IMR-90 (cell line): ENCODE results near the gene PODXL. TPM values are rescaled to one million over a fixed set of nuclear protein-coding genes. Genes with fewer than 3 reads are reported as not detected.

Experiments
- ATAC-seq: fragments of 200-7000 bp; cut with Tn5 transposase; 2 replicates; pipeline ENCODE4 v1.9.1; 2020; ENCODE audit warnings: low read depth, mild to moderate bottlenecking, moderate library complexity
- BruUV-seq: library from RNA; stranded (reverse); fragments of 400-500 nt; replicated peaks from 2 replicates; lab custom pipeline; 2021; lab: Mats Ljungman, UMichigan
- CTCF ChIA-PET: fragments of 300-600 bp; formaldehyde crosslinking; extraction: SDS; loops from one replicate; lab custom pipeline; 2021; ENCODE audit warnings: antibody characterized with exemption; lab: Yijun Ruan, JAX
- POLR2A ChIA-PET: fragments of 300-600 bp; sonication (Branson Sonifier 250); formaldehyde crosslinking; loops from one replicate; lab custom pipeline; 2022; ENCODE audit warnings: antibody characterized with exemption; ENCODE audit not compliant: unreplicated experiment; lab: Charles Lee
- DNase-seq: peaks from one replicate; pipeline ENCODE4 v3.0.0; 2013
- H2AFZ ChIP-seq: replicated peaks from 2 replicates; pipeline ENCODE3; 2013; ENCODE audit warnings: low read length, mild to moderate bottlenecking; ENCODE audit not compliant: poor library complexity
- H2AK5ac ChIP-seq: 2 replicates; pipeline ENCODE4 v1.6.1; 2013; ENCODE audit warnings: low read depth, low read length, inconsistent platforms
- H2AK9ac ChIP-seq: replicated peaks from 2 replicates; pipeline ENCODE3; 2013; ENCODE audit warnings: mild to moderate bottlenecking, low read depth, low read length, moderate library complexity; ENCODE audit not compliant: poor library complexity
- H2BK120ac ChIP-seq: 2 replicates; pipeline ENCODE4 v1.6.1; 2013; ENCODE audit warnings: low read depth, low read length, inconsistent platforms
- H2BK15ac ChIP-seq: 3 replicates; pipeline ENCODE4 v1.6.1; 2013; ENCODE audit warnings: low read depth, low read length, inconsistent platforms
- H2BK20ac ChIP-seq: 2 replicates; pipeline ENCODE4 v1.6.1; 2013; ENCODE audit warnings: low read depth, mild to moderate bottlenecking, inconsistent platforms, low read length, moderate library complexity
- H2BK5ac ChIP-seq: 2 replicates; pipeline ENCODE4 v1.6.1; 2013; ENCODE audit warnings: mild to moderate bottlenecking, low read depth, low read length, inconsistent platforms; ENCODE audit not compliant: poor library complexity, severe bottlenecking
- H3K14ac ChIP-seq: replicated peaks from 2 replicates; pipeline ENCODE4 v1.6.1; 2013; ENCODE audit warnings: low read depth, low read length, inconsistent platforms
- H3K18ac ChIP-seq: 2 replicates; pipeline ENCODE4 v1.6.1; 2013; ENCODE audit warnings: low read depth, low read length, control low read depth
- H3K23ac ChIP-seq: 2 replicates; pipeline ENCODE4 v1.6.1; 2013; ENCODE audit warnings: low read depth, low read length, inconsistent platforms
- H3K27ac ChIP-seq: 2 replicates; pipeline ENCODE4 v1.5.1; 2013; ENCODE audit warnings: mild to moderate bottlenecking, control low read depth, low read length; ENCODE audit not compliant: insufficient read depth
- H3K27me3 ChIP-seq: 2 replicates; pipeline ENCODE4 v1.6.1; 2013; ENCODE audit warnings: low read length; ENCODE audit not compliant: control insufficient read depth, insufficient read depth
- H3K36me3 ChIP-seq: 2 replicates; pipeline ENCODE4 v1.6.1; 2013; ENCODE audit warnings: low read length, mixed read lengths; ENCODE audit not compliant: control insufficient read depth, insufficient read depth
- H3K4ac ChIP-seq: 2 replicates; pipeline ENCODE4 v1.6.1; 2013; ENCODE audit warnings: low read depth, low read length, inconsistent platforms
- H3K4me1 ChIP-seq: 2 replicates; pipeline ENCODE4 v1.6.1; 2013; ENCODE audit warnings: low read length, mixed read lengths; ENCODE audit not compliant: control insufficient read depth, insufficient read depth
- H3K4me2 ChIP-seq: 2 replicates; pipeline ENCODE4 v1.6.1; 2013; ENCODE audit warnings: low read depth, mild to moderate bottlenecking, control low read depth, low read length, moderate library complexity
- H3K4me3 ChIP-seq: 2 replicates; pipeline ENCODE4 v1.5.1; 2013; ENCODE audit warnings: low read depth, mild to moderate bottlenecking, control low read depth, low read length, moderate library complexity; ENCODE audit not compliant: insufficient read depth
- H3K56ac ChIP-seq: 2 replicates; pipeline ENCODE4 v1.6.1; 2013; ENCODE audit warnings: low read length, inconsistent platforms; ENCODE audit not compliant: insufficient read depth; ENCODE audit errors: extremely low read depth
- H3K79me1 ChIP-seq, 2 experiments: 2 replicates each; pipeline ENCODE4 v1.6.1; 2013; ENCODE audit warnings: low read length in 2 of 2, inconsistent platforms in 1 of 2, low read depth in 1 of 2
- H3K9ac ChIP-seq: 2 replicates; pipeline ENCODE4 v1.6.1; 2013; ENCODE audit warnings: low read depth, low read length, control low read depth
- H3K9me1 ChIP-seq: 2 replicates; pipeline ENCODE4 v1.6.1; 2013; ENCODE audit warnings: low read length, inconsistent platforms; ENCODE audit not compliant: insufficient read depth
- H3K9me3 ChIP-seq: 2 replicates; pipeline ENCODE4 v1.6.1; 2013; ENCODE audit warnings: low read length; ENCODE audit not compliant: control insufficient read depth, insufficient read depth
- H4K20me1 ChIP-seq: 2 replicates; pipeline ENCODE4 v1.6.1; 2013; ENCODE audit warnings: low read length, inconsistent platforms; ENCODE audit not compliant: insufficient read depth
- H4K5ac ChIP-seq: 2 replicates; pipeline ENCODE4 v1.6.1; 2013; ENCODE audit warnings: mild to moderate bottlenecking, low read depth, low read length, control low read depth
- H4K8ac ChIP-seq, 2 experiments: 2 replicates each; pipeline ENCODE4 v1.6.1; 2013; ENCODE audit warnings: low read depth in 2 of 2, low read length in 2 of 2, control low read depth in 1 of 2, inconsistent platforms in 1 of 2
- H4K91ac ChIP-seq: 2 replicates; pipeline ENCODE4 v1.6.1; 2013; ENCODE audit warnings: low read depth, low read length, inconsistent platforms; ENCODE audit not compliant: insufficient read depth
- CEBPB ChIP-seq: IDR thresholded peaks from 2 replicates; pipeline ENCODE4 v1.6.1; 2012; ENCODE audit warnings: low read depth, low read length, improper control_type of control experiment
- MXI1 ChIP-seq: IDR thresholded peaks from 2 replicates; pipeline ENCODE4 v1.6.1; 2012; ENCODE audit warnings: low read depth, mild to moderate bottlenecking, low read length, moderate library complexity, borderline replicate concordance
- NFE2L2 ChIP-seq: fragments of 150-350 bp; IDR thresholded peaks from 2 replicates; pipeline ENCODE4 v1.6.1; 2016; ENCODE audit warnings: low read depth, mild to moderate bottlenecking, low read length
- RAD21 ChIP-seq: IDR thresholded peaks from 2 replicates; pipeline ENCODE4 v1.6.1; 2012; ENCODE audit warnings: low read length, improper control_type of control experiment
- RCOR1 ChIP-seq: IDR thresholded peaks from 2 replicates; pipeline ENCODE4 v1.6.1; 2012; ENCODE audit warnings: mild to moderate bottlenecking, low read length, improper control_type of control experiment; ENCODE audit not compliant: insufficient replicate concordance
- SMC3 ChIP-seq: fragments of 150-350 bp; IDR thresholded peaks from 2 replicates; pipeline ENCODE4 v1.6.1; 2016; ENCODE audit warnings: low read depth, mild to moderate bottlenecking, antibody characterized with exemption, low read length, moderate library complexity
- whole genome bisulfite sequencing, 2 experiments: methylation state at CpG; one replicate each; pipeline versions ENCODE4 v1.1.5 to v1.1.7; 2013; ENCODE audit warnings: missing lambda C conversion rate in 2 of 2; ENCODE audit not compliant: insufficient read length in 1 of 2; ENCODE audit errors: extremely low coverage in 2 of 2; 5-methylcytosine and 5-hydroxymethylcytosine counted together
- dilution Hi-C: fragments of 300-500 bp; cut with HindIII; formaldehyde crosslinking; loops from one replicate; pipeline ENCODE4 v1.14.3; 2018; ENCODE audit warnings: low sequenced_read_pairs; ENCODE audit not compliant: unreplicated experiment
- in situ Hi-C: fragments of 300-500 bp; cut with MboI; formaldehyde crosslinking; loops from 3 replicates; pipeline ENCODE4 v1.14.3; 2019; ENCODE audit warnings: low sequenced_read_pairs, inconsistent platforms, mixed read lengths
- intact Hi-C: fragments of 100-400 bp; cut with micrococcal nuclease; formaldehyde crosslinking; loops from 2 replicates; pipeline ENCODE4 v1.10.0; 2022
- polyA plus RNA-seq, 3 experiments: library from polyadenylated mRNA; depleted of rRNA; stranded (reverse); fragments of >200 nt; gene quantifications; 2 replicates each; pipeline ENCODE4 v1.2.3, GENCODE V29; 2012; ENCODE audit warnings: low replicate concordance in 1 of 3
- total RNA-seq: library from RNA; depleted of rRNA; stranded (reverse); fragments of >200 nt; gene quantifications from 2 replicates; pipeline ENCODE4 v1.2.3, GENCODE V29; 2012

Gene PODXL
- total and polyA plus RNA-seq, 2 of the 4 experiments (the other 2 are of a cell fraction): 1.3 to 3.8 TPM

GRCh38 chr7:131548371-131548770, 8.1 kb downstream of the PODXL start:
- Histone ChIP-seq H3K27ac (no peak overlapping the region), H4K20me1 (no peaks in the 10 kb centered on the region; the same call in 1 of the 2 replicates), H4K8ac (no peak overlapping the region), H3K4me2 (no peak overlapping the region), H3K9ac (no peak overlapping the region), H3K9me1 (peaks cover 3% of the 10 kb centered on the region; the same call in 1 of the 2 replicates), H3K23ac (no peak overlapping the region), H2BK120ac (no peak overlapping the region), H3K36me3 (no peaks in the 10 kb centered on the region), H4K91ac (no peak overlapping the region), H3K9me3 (no peaks in the 10 kb centered on the region), H2AK5ac (no peak overlapping the region), H3K4me1 (no peaks in the 10 kb centered on the region), H2AFZ (no peak overlapping the region), H2BK5ac (no peak overlapping the region), H3K56ac (no peak overlapping the region), H3K79me1 (peaks cover 0 to 20% of the 10 kb centered on the region in 2 experiments; a peak in 3 of 4 replicates), H3K14ac (no peak overlapping the region), H2AK9ac (no peak overlapping the region), H2BK20ac (no peak overlapping the region), H3K18ac (no peak overlapping the region), H3K4me3 (no peak overlapping the region), H3K4ac (no peak overlapping the region), H4K5ac (no peak overlapping the region), H3K27me3 (peaks cover 2% of the 10 kb centered on the region; the same call in 1 of the 2 replicates), H2BK15ac (no peak overlapping the region)
- no CpG with 5 or more reads among the region's 2 CpGs for WGBS, 2 experiments
- ChIA-PET CTCF (no interaction called here), POLR2A (no interaction called here)
- no peak for DNase-seq
- dilution Hi-C loops: no loop called here
- intact Hi-C loops: no loop called here
- ATAC-seq: no peak
- BruUV-seq: no TSS peak
- TF ChIP-seq RAD21 (no peak), SMC3 (no peak), RCOR1 (no peak), NFE2L2 (no peak), MXI1 (no peak), CEBPB (no peak)
- in situ Hi-C loops: loop anchor here (10.0 kb wide), 1 partner anchor 106 kb away; no protein-coding TSS in a partner anchor
